ENCODE data around the gene SLC30A4. TPM values are rescaled to one million over a fixed set of nuclear protein-coding genes. Genes with fewer than 3 reads are reported as not detected.
"Not testable (repeated sequence)": the region's sequence is repeated elsewhere in the genome, so short reads cannot be mapped to it uniquely, and the experiment has no call there.

The SLC30A4 gene
- total and polyA plus RNA-seq, 2 experiments from 2014 or later = 6.4 to 6.5 TPM

- no peaks in the 10 kb centered on the region for H3K79me2 ChIP-seq (ENCODE audit: insufficient read depth)
- peak overlapping the region; percentile 91 for H2AFZ ChIP-seq
- TF ChIP-seq EZH2phosphoT487 (IDR thresholded peaks at IDR 0.05; ENCODE audit: insufficient read depth, low read depth) (no peak), EZH2 (IDR thresholded peaks at IDR 0.05; ENCODE audit: insufficient read depth, poor library complexity, severe bottlenecking) (no peak)
- H3K4me1 ChIP-seq (ENCODE audit: insufficient read depth) = peaks cover 8% of the 10 kb centered on the region
- no peaks in the 10 kb centered on the region for H4K20me1 ChIP-seq (ENCODE audit: insufficient read depth)
- no peaks in the 10 kb centered on the region for H3K27me3 ChIP-seq (replicated peaks; ENCODE audit: insufficient read depth)
- in situ Hi-C loops (cut with MboI) = no loop called here
- peaks cover 9% of the 10 kb centered on the region; the same call in 1 of the 2 replicates for H3F3A ChIP-seq (ENCODE audit: insufficient read depth)
- H3K9me2 ChIP-seq (ENCODE audit: insufficient read depth) = no peaks in the 10 kb centered on the region
- peak overlapping the region; percentile 69 for H3K9ac ChIP-seq
- no peaks in the 10 kb centered on the region for H3K36me3 ChIP-seq (ENCODE audit: low read depth)
- no peaks in the 10 kb centered on the region for H3K9me3 ChIP-seq (ENCODE audit: low read depth)
- peak overlapping the region; percentile 84 for H3K4me3 ChIP-seq
- WGBS, 2 experiments (ENCODE audit: low coverage in 1 of 2, low lambda C conversion rate in 2 of 2, missing lambda C conversion rate in 2 of 2) = 7% methylated on average over 27 of the region's 27 CpGs
- peak; percentile 24 for DNase-seq
- H3K4me2 ChIP-seq (ENCODE audit: unreplicated experiment) = peak overlapping the region; percentile 87
- no peak overlapping the region for H3K27ac ChIP-seq
Observed at GRCh38 chr15:45521596-45522327, 793 bp downstream of the SLC30A4 start.

GRCh38 chr15:45510758-45511280 is 11.7 kb downstream of the SLC30A4 start:
- Histone ChIP-seq H3K9me2 (ENCODE audit: insufficient read depth) (no peaks in the 10 kb centered on the region), H3K36me3 (ENCODE audit: low read depth) (0 out of 2 replicates have a peak, but pooled peaks cover 4% of the 10 kb centered on the region), H4K20me1 (ENCODE audit: insufficient read depth) (no peaks in the 10 kb centered on the region), H2AFZ (no peak overlapping the region), H3F3A (ENCODE audit: insufficient read depth) (no peaks in the 10 kb centered on the region), H3K4me1 (ENCODE audit: insufficient read depth) (no peaks in the 10 kb centered on the region), H3K27ac (no peak overlapping the region), H3K4me3 (no peak overlapping the region), H3K9ac (no peak overlapping the region), H3K27me3 (replicated peaks; ENCODE audit: insufficient read depth) (no peaks in the 10 kb centered on the region), H3K79me2 (ENCODE audit: insufficient read depth) (no peaks in the 10 kb centered on the region), H3K4me2 (ENCODE audit: unreplicated experiment) (no peak overlapping the region), H3K9me3 (ENCODE audit: low read depth) (no peaks in the 10 kb centered on the region)
- in situ Hi-C loops (cut with MboI) = no loop called here
- WGBS, 2 experiments (ENCODE audit: low coverage in 1 of 2, low lambda C conversion rate in 2 of 2, missing lambda C conversion rate in 2 of 2) = 82 to 85% methylated on average over 4 of the region's 4 CpGs
- no peak for TF ChIP-seq EZH2phosphoT487 (IDR thresholded peaks at IDR 0.05; ENCODE audit: insufficient read depth, low read depth)
- no peak for TF ChIP-seq EZH2 (IDR thresholded peaks at IDR 0.05; ENCODE audit: insufficient read depth, poor library complexity, severe bottlenecking)
- no peak for DNase-seq

- H3K4me2 ChIP-seq (ENCODE audit: unreplicated experiment); H3K9ac ChIP-seq; H3K27ac ChIP-seq; H3K36me3 ChIP-seq (ENCODE audit: low read depth); H3K9me3 ChIP-seq (ENCODE audit: low read depth); H4K20me1 ChIP-seq (ENCODE audit: insufficient read depth); H3K79me2 ChIP-seq (ENCODE audit: insufficient read depth); H3K27me3 ChIP-seq (replicated peaks; ENCODE audit: insufficient read depth); H3K9me2 ChIP-seq (ENCODE audit: insufficient read depth); H3K4me1 ChIP-seq (ENCODE audit: insufficient read depth); in situ Hi-C loops (cut with MboI); H3F3A ChIP-seq (ENCODE audit: insufficient read depth); DNase-seq; H3K4me3 ChIP-seq; H2AFZ ChIP-seq: not testable (repeated sequence)
- 98 to 99% methylated on average over 6 of the region's 6 CpGs for WGBS, 2 experiments (ENCODE audit: low coverage in 1 of 2, low lambda C conversion rate in 2 of 2, missing lambda C conversion rate in 2 of 2)
Observed at GRCh38 chr15:45507143-45507542, 15.4 kb downstream of the SLC30A4 start.

- H3K9ac ChIP-seq = no peak overlapping the region
Observed at GRCh38 chr15:45499426-45499825, 23.1 kb downstream of the SLC30A4 start.

More at GRCh38 chr15:45499426-45499825, 23.1 kb downstream of the SLC30A4 start:
- Histone ChIP-seq H3K79me2 (ENCODE audit: insufficient read depth) (no peaks in the 10 kb centered on the region), H3F3A (ENCODE audit: insufficient read depth) (peaks cover 7% of the 10 kb centered on the region), H4K20me1 (ENCODE audit: insufficient read depth) (no peaks in the 10 kb centered on the region), H3K4me1 (ENCODE audit: insufficient read depth) (peaks cover 14% of the 10 kb centered on the region), H3K9me3 (ENCODE audit: low read depth) (no peaks in the 10 kb centered on the region), H2AFZ (peak overlapping the region; percentile 66), H3K27me3 (replicated peaks; ENCODE audit: insufficient read depth) (no peaks in the 10 kb centered on the region), H3K4me3 (no peak overlapping the region), H3K9me2 (ENCODE audit: insufficient read depth) (no peaks in the 10 kb centered on the region), H3K36me3 (ENCODE audit: low read depth) (no peaks in the 10 kb centered on the region), H3K4me2 (ENCODE audit: unreplicated experiment) (peak overlapping the region; percentile 40), H3K27ac (no peak overlapping the region; the same call in 1 of the 2 replicates)
- 74 to 84% methylated on average over 4 of the region's 4 CpGs for WGBS, 2 experiments (ENCODE audit: low coverage in 1 of 2, low lambda C conversion rate in 2 of 2, missing lambda C conversion rate in 2 of 2)
- DNase-seq = peak; percentile 30
- no peak for TF ChIP-seq EZH2phosphoT487 (IDR thresholded peaks at IDR 0.05; ENCODE audit: insufficient read depth, low read depth)
- no peak for TF ChIP-seq EZH2 (IDR thresholded peaks at IDR 0.05; ENCODE audit: insufficient read depth, poor library complexity, severe bottlenecking)
- in situ Hi-C loops (cut with MboI) = no loop called here
